OCI-LY1 (cell line): ENCODE results near the gene CDYL2.

Source experiments
- EZH2 ChIP-seq: fragments of 200-600 bp; sonication (generic), shearing (Covaris generic); IDR thresholded peaks from 2 replicates; pipeline ENCODE4 v1.8.0; 2017; ENCODE audit warnings: borderline replicate concordance, mixed run types, mild to moderate bottlenecking, antibody characterized with exemption, low read length, moderate library complexity, mixed read lengths
- TF ChIP-seq, protein P1 (sequence below): fragments of 200-600 bp; sonication (generic), shearing (Covaris generic); IDR thresholded peaks from 2 replicates; pipeline ENCODE4 v1.5.1; 2017; ENCODE audit warnings: mild to moderate bottlenecking, antibody characterized with exemption, low read length, moderate library complexity, mixed read lengths

DNA sequence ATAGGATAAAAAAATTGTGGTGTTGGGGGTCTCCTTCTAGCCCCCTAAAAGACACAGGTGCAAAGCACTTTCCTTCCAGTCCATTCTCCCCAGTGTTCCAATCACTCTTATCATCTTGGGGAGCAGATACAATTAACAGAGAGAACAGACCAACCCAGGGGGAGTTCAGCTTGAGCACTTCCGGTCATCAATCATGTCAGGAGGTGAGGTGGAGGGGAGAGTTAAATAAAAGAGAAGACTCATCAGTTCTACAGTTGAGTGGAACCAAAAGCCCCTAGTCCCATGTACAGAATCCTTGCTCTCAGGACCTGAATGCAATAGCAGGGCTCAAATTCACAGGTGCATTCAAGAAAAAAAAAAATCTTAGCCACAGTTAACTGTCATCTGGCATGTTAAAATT is 141.3 kb downstream of the CDYL2 start:
- no peak for TF ChIP-seq EZH2
- TF ChIP-seq, protein P1, sequence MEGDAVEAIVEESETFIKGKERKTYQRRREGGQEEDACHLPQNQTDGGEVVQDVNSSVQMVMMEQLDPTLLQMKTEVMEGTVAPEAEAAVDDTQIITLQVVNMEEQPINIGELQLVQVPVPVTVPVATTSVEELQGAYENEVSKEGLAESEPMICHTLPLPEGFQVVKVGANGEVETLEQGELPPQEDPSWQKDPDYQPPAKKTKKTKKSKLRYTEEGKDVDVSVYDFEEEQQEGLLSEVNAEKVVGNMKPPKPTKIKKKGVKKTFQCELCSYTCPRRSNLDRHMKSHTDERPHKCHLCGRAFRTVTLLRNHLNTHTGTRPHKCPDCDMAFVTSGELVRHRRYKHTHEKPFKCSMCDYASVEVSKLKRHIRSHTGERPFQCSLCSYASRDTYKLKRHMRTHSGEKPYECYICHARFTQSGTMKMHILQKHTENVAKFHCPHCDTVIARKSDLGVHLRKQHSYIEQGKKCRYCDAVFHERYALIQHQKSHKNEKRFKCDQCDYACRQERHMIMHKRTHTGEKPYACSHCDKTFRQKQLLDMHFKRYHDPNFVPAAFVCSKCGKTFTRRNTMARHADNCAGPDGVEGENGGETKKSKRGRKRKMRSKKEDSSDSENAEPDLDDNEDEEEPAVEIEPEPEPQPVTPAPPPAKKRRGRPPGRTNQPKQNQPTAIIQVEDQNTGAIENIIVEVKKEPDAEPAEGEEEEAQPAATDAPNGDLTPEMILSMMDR, result no peak
